GM18873 (cell line): ENCODE results near the gene MFSD2B.
"Not testable (repeated sequence)": the region's sequence is repeated elsewhere in the genome, so short reads cannot be mapped to it uniquely, and the experiment has no call there.

ENCODE experiments used
- ATAC-seq: cut with Tn5 transposase; IDR thresholded peaks from one replicate; pipeline ENCODE4 v1.9.1; 2021; ENCODE audit warnings: mild to moderate bottlenecking, moderate library complexity, moderate number of reproducible peaks; ENCODE audit not compliant: unreplicated experiment, low FRiP score

The MFSD2B gene

GRCh38 chr2:24009680-24010476 lies at the start of gene MFSD2B:
Gene MFSD2B (plus strand): TSS chr2:24010085. CDS start chr2:24010097, 12 bp downstream.
- ATAC-seq, result no peak

- no peak for ATAC-seq
Observed at GRCh38 chr2:23967846-23968245, 42.0 kb upstream of the MFSD2B start.

GRCh38 chr2:23976883-23977282 lies 33.0 kb upstream of the MFSD2B start:
- no peak for ATAC-seq

GRCh38 chr2:23988371-23988770 lies 21.5 kb upstream of the MFSD2B start:
- no peak for ATAC-seq

- ATAC-seq, result no peak
Observed at GRCh38 chr2:23992931-23993330, 17.0 kb upstream of the MFSD2B start.

GRCh38 chr2:23993736-23994269 lies 16.1 kb upstream of the MFSD2B start:
- ATAC-seq, result no peak

- no peak for ATAC-seq
Observed at GRCh38 chr2:23994567-23994966, 15.3 kb upstream of the MFSD2B start.

- no peak for ATAC-seq
Observed at GRCh38 chr2:24007693-24008092, 2.2 kb upstream of the MFSD2B start.

- ATAC-seq, result no peak
Observed at GRCh38 chr2:24008672-24009366, 1.1 kb upstream of the MFSD2B start.

- no peak for ATAC-seq
Observed at GRCh38 chr2:24009367-24009679, 562 bp upstream of the MFSD2B start.

GRCh38 chr2:24010477-24011249 lies 778 bp downstream of the MFSD2B start:
- ATAC-seq, result no peak

GRCh38 chr2:24011250-24012104 lies 1.6 kb downstream of the MFSD2B start:
- no peak for ATAC-seq

- no peak for ATAC-seq
Observed at GRCh38 chr2:24012521-24013188, 2.8 kb downstream of the MFSD2B start.

- ATAC-seq, result not testable (repeated sequence)
Observed at GRCh38 chr2:24014902-24015301, 5.0 kb downstream of the MFSD2B start.

GRCh38 chr2:24015562-24016375 lies 5.9 kb downstream of the MFSD2B start:
- ATAC-seq, result no peak

- no peak for ATAC-seq
Observed at GRCh38 chr2:24016376-24016761, 6.5 kb downstream of the MFSD2B start.

- no peak for ATAC-seq
Observed at GRCh38 chr2:24016853-24017703, 7.2 kb downstream of the MFSD2B start.

GRCh38 chr2:24017711-24018110 lies 7.8 kb downstream of the MFSD2B start:
- no peak for ATAC-seq
